A673 (cell line): ENCODE data around the gene SPATA21. TPM values are rescaled to one million over a fixed set of nuclear protein-coding genes. Genes with fewer than 3 reads are reported as not detected.
"Not testable (repeated sequence)": the region's sequence is repeated elsewhere in the genome, so short reads cannot be mapped to it uniquely, and the experiment has no call there.

ENCODE experiments used
- Bru-seq: library from RNA; stranded (reverse); fragments of 400-500 nt; gene quantifications from one replicate; lab custom pipeline; 2021; lab: Mats Ljungman, UMichigan
- BruChase-seq, 2 experiments: library from RNA; stranded (reverse); fragments of 400-500 nt; gene quantifications; one replicate each; lab custom pipeline; 2021; lab: Mats Ljungman, UMichigan
- BruUV-seq: library from RNA; stranded (reverse); fragments of 400-500 nt; replicated peaks from 2 replicates; lab custom pipeline; 2021; lab: Mats Ljungman, UMichigan
- CTCF ChIA-PET: fragments of 300-600 bp; sonication (Branson Sonifier 250); formaldehyde crosslinking; loops from one replicate; lab custom pipeline; 2022; ENCODE audit warnings: antibody characterized with exemption; lab: Charles Lee
- POLR2A ChIA-PET: fragments of 300-600 bp; sonication (Branson Sonifier 250); formaldehyde crosslinking; loops from one replicate; lab custom pipeline; 2022; ENCODE audit warnings: antibody characterized with exemption; ENCODE audit not compliant: low non-redundant PET; lab: Charles Lee
- DNase-seq: peaks from one replicate; pipeline ENCODE4 v3.0.0-alpha.2; 2015; ENCODE audit warnings: low spot score
- H3K27ac ChIP-seq: fragments of 200-600 bp; sonication (generic); 2 replicates; pipeline ENCODE4 v1.5.1; 2016; ENCODE audit warnings: mixed run types, low read depth, mild to moderate bottlenecking, mixed read lengths, antibody characterized with exemption, low read length; ENCODE audit not compliant: poor library complexity, severe bottlenecking
- H3K27me3 ChIP-seq: fragments of 200-600 bp; sonication (generic); replicated peaks from 2 replicates; pipeline ENCODE4 v1.6.1; 2017; ENCODE audit warnings: mixed run types, low read depth, mild to moderate bottlenecking, mixed read lengths, antibody characterized with exemption, low read length; ENCODE audit not compliant: insufficient read depth, poor library complexity
- H3K36me3 ChIP-seq: fragments of 200-600 bp; sonication (generic); 2 replicates; pipeline ENCODE4 v1.6.1; 2016; ENCODE audit warnings: mixed run types, mild to moderate bottlenecking, mixed read lengths, antibody characterized with exemption, low read length; ENCODE audit not compliant: insufficient read depth, poor library complexity, severe bottlenecking
- H3K4me1 ChIP-seq: fragments of 200-600 bp; sonication (generic); 2 replicates; pipeline ENCODE4 v1.6.1; 2017; ENCODE audit warnings: mixed run types, mild to moderate bottlenecking, mixed read lengths, antibody characterized with exemption, low read length; ENCODE audit not compliant: insufficient read depth, poor library complexity, severe bottlenecking
- H3K4me3 ChIP-seq: fragments of 200-600 bp; sonication (generic); 2 replicates; pipeline ENCODE4 v1.5.1; 2016; ENCODE audit warnings: low read depth, mixed run types, mild to moderate bottlenecking, mixed read lengths, low read length; ENCODE audit not compliant: poor library complexity, severe bottlenecking
- H3K9me3 ChIP-seq: fragments of 200-600 bp; sonication (generic); 2 replicates; pipeline ENCODE4 v1.6.1; 2016; ENCODE audit warnings: mixed run types, low read depth, mild to moderate bottlenecking, mixed read lengths, antibody characterized with exemption, low read length; ENCODE audit not compliant: poor library complexity, severe bottlenecking
- CTCF ChIP-seq: fragments of 300-800, 200-600 bp; sonication (generic); conservative IDR thresholded peaks from 2 replicates; pipeline ENCODE4 v1.5.1; 2017; ENCODE audit warnings: low read depth, mild to moderate bottlenecking, antibody characterized with exemption, low read length, moderate library complexity, mixed read lengths
- EZH2 ChIP-seq: fragments of 200-600 bp; sonication (generic); IDR thresholded peaks from 2 replicates; pipeline ENCODE4 v1.6.1; 2017; ENCODE audit warnings: borderline replicate concordance, low read depth, mild to moderate bottlenecking, mixed read lengths, antibody characterized with exemption, low read length; ENCODE audit not compliant: poor library complexity, severe bottlenecking
- intact Hi-C: fragments of 100-400 bp; cut with micrococcal nuclease; formaldehyde crosslinking; loops from one replicate; pipeline ENCODE4 v1.10.0; 2022; ENCODE audit not compliant: unreplicated experiment
- long read RNA-seq: library from polyadenylated mRNA; stranded (forward); transcript quantifications from one replicate; pipeline ENCODE4 v2.0.0, GENCODE V29; 2022
- total RNA-seq: library from RNA; stranded (reverse); gene quantifications from 2 replicates; pipeline ENCODE4 v1.2.3, GENCODE V29; 2021

SPATA21 gene
- total RNA-seq (not detected in 2 replicates), Bru-seq, nascent RNA (percentile 2 among the genes with signal in this experiment), BruChase-seq, experiment 1, labeled RNA remaining after a 2-hour chase (percentile 2 among the genes with signal in this experiment), BruChase-seq, experiment 2, labeled RNA remaining after a 6-hour chase (percentile 11 among the genes with signal in this experiment)
- long read RNA-seq, partial matches to known transcripts: 0 of 3 reads
- long read RNA-seq, other reads (novel, unspliced or antisense): 3 of 3 reads

GRCh38 chr1:16436946-16437474 lies at the start of gene SPATA21:
Gene SPATA21 (minus strand): TSS chr1:16437424. CDS start chr1:16431371, 6,053 bp downstream.
- no TSS peak for BruUV-seq
- Histone ChIP-seq H3K4me1 (peaks cover 8% of the 10 kb centered on the region), H3K27ac (no peak within 1 kb of the TSS), H3K36me3 (no peaks in the 10 kb centered on the region), H3K27me3 (no peaks in the 10 kb centered on the region), H3K9me3 (no peaks in the 10 kb centered on the region), H3K4me3 (no peak within 1 kb of the TSS)
- TF ChIP-seq CTCF: no peak
- TF ChIP-seq EZH2: no peak
- DNase-seq: no peak
- ChIA-PET CTCF (no interaction called here), POLR2A (no interaction called here)
- intact Hi-C loops: no loop called here

GRCh38 chr1:16487011-16487410 lies 49.8 kb upstream of the SPATA21 start:
- H3K9me3 ChIP-seq, H3K27ac ChIP-seq, H3K4me1 ChIP-seq, H3K36me3 ChIP-seq, POLR2A ChIA-PET, CTCF ChIA-PET, BruUV-seq, intact Hi-C loops, H3K4me3 ChIP-seq, H3K27me3 ChIP-seq, DNase-seq: not testable (repeated sequence)

GRCh38 chr1:16486316-16486715 lies 49.1 kb upstream of the SPATA21 start:
- CTCF ChIA-PET, DNase-seq, intact Hi-C loops, BruUV-seq, H3K4me1 ChIP-seq, H3K9me3 ChIP-seq, H3K4me3 ChIP-seq, POLR2A ChIA-PET, H3K27me3 ChIP-seq, H3K36me3 ChIP-seq, H3K27ac ChIP-seq: not testable (repeated sequence)

GRCh38 chr1:16484931-16485330 lies 47.7 kb upstream of the SPATA21 start:
- no peaks in the 10 kb centered on the region for H3K9me3 ChIP-seq
- no peaks in the 10 kb centered on the region for H3K4me1 ChIP-seq
- TF ChIP-seq EZH2: no peak
- TF ChIP-seq CTCF: no peak
- H3K27me3 ChIP-seq: no peaks in the 10 kb centered on the region
- no peak for DNase-seq
- H3K36me3 ChIP-seq: no peaks in the 10 kb centered on the region
- intact Hi-C loops: no loop called here
- no peak overlapping the region for H3K27ac ChIP-seq
- ChIA-PET POLR2A (no interaction called here), CTCF (no interaction called here)
- H3K4me3 ChIP-seq: no peak overlapping the region
- BruUV-seq: no TSS peak
